A673 (cell line): ENCODE data around the gene CREBZF. TPM values are rescaled to one million over a fixed set of nuclear protein-coding genes. Genes with fewer than 3 reads are reported as not detected.

Experiments
- BruUV-seq: library from RNA; stranded (reverse); fragments of 400-500 nt; replicated peaks from 2 replicates; lab custom pipeline; 2021; lab: Mats Ljungman, UMichigan
- CTCF ChIA-PET: fragments of 300-600 bp; sonication (Branson Sonifier 250); formaldehyde crosslinking; loops from one replicate; lab custom pipeline; 2022; ENCODE audit warnings: antibody characterized with exemption; lab: Charles Lee
- POLR2A ChIA-PET: fragments of 300-600 bp; sonication (Branson Sonifier 250); formaldehyde crosslinking; loops from one replicate; lab custom pipeline; 2022; ENCODE audit warnings: antibody characterized with exemption; ENCODE audit not compliant: low non-redundant PET; lab: Charles Lee
- DNase-seq: peaks from one replicate; pipeline ENCODE4 v3.0.0-alpha.2; 2015; ENCODE audit warnings: low spot score
- H3K27ac ChIP-seq: fragments of 200-600 bp; sonication (generic); 2 replicates; pipeline ENCODE4 v1.5.1; 2016; ENCODE audit warnings: mixed run types, low read depth, mild to moderate bottlenecking, mixed read lengths, antibody characterized with exemption, low read length; ENCODE audit not compliant: poor library complexity, severe bottlenecking
- H3K27me3 ChIP-seq: fragments of 200-600 bp; sonication (generic); replicated peaks from 2 replicates; pipeline ENCODE4 v1.6.1; 2017; ENCODE audit warnings: mixed run types, low read depth, mild to moderate bottlenecking, mixed read lengths, antibody characterized with exemption, low read length; ENCODE audit not compliant: insufficient read depth, poor library complexity
- H3K36me3 ChIP-seq: fragments of 200-600 bp; sonication (generic); 2 replicates; pipeline ENCODE4 v1.6.1; 2016; ENCODE audit warnings: mixed run types, mild to moderate bottlenecking, mixed read lengths, antibody characterized with exemption, low read length; ENCODE audit not compliant: insufficient read depth, poor library complexity, severe bottlenecking
- H3K4me1 ChIP-seq: fragments of 200-600 bp; sonication (generic); 2 replicates; pipeline ENCODE4 v1.6.1; 2017; ENCODE audit warnings: mixed run types, mild to moderate bottlenecking, mixed read lengths, antibody characterized with exemption, low read length; ENCODE audit not compliant: insufficient read depth, poor library complexity, severe bottlenecking
- H3K4me3 ChIP-seq: fragments of 200-600 bp; sonication (generic); 2 replicates; pipeline ENCODE4 v1.5.1; 2016; ENCODE audit warnings: low read depth, mixed run types, mild to moderate bottlenecking, mixed read lengths, low read length; ENCODE audit not compliant: poor library complexity, severe bottlenecking
- H3K9me3 ChIP-seq: fragments of 200-600 bp; sonication (generic); 2 replicates; pipeline ENCODE4 v1.6.1; 2016; ENCODE audit warnings: mixed run types, low read depth, mild to moderate bottlenecking, mixed read lengths, antibody characterized with exemption, low read length; ENCODE audit not compliant: poor library complexity, severe bottlenecking
- EZH2 ChIP-seq: fragments of 200-600 bp; sonication (generic); IDR thresholded peaks from 2 replicates; pipeline ENCODE4 v1.6.1; 2017; ENCODE audit warnings: borderline replicate concordance, low read depth, mild to moderate bottlenecking, mixed read lengths, antibody characterized with exemption, low read length; ENCODE audit not compliant: poor library complexity, severe bottlenecking
- intact Hi-C: fragments of 100-400 bp; cut with micrococcal nuclease; formaldehyde crosslinking; loops from one replicate; pipeline ENCODE4 v1.10.0; 2022; ENCODE audit not compliant: unreplicated experiment
- total RNA-seq: library from RNA; stranded (reverse); gene quantifications from 2 replicates; pipeline ENCODE4 v1.2.3, GENCODE V29; 2021
- TF ChIP-seq, protein P1 (sequence below): fragments of 300-800, 200-600 bp; sonication (generic); conservative IDR thresholded peaks from 2 replicates; pipeline ENCODE4 v1.5.1; 2017; ENCODE audit warnings: low read depth, mild to moderate bottlenecking, antibody characterized with exemption, low read length, moderate library complexity, mixed read lengths

Gene CREBZF
- total RNA-seq, 1 experiment from 2014 or later: 76.6 TPM

- DNase-seq: peak; percentile 93
- peak within 1 kb of the TSS; percentile 81 for H3K27ac ChIP-seq
- no TSS peak for BruUV-seq
- H3K9me3 ChIP-seq: no peaks in the 10 kb centered on the region
- no peak for TF ChIP-seq EZH2
- TF ChIP-seq, protein P1, sequence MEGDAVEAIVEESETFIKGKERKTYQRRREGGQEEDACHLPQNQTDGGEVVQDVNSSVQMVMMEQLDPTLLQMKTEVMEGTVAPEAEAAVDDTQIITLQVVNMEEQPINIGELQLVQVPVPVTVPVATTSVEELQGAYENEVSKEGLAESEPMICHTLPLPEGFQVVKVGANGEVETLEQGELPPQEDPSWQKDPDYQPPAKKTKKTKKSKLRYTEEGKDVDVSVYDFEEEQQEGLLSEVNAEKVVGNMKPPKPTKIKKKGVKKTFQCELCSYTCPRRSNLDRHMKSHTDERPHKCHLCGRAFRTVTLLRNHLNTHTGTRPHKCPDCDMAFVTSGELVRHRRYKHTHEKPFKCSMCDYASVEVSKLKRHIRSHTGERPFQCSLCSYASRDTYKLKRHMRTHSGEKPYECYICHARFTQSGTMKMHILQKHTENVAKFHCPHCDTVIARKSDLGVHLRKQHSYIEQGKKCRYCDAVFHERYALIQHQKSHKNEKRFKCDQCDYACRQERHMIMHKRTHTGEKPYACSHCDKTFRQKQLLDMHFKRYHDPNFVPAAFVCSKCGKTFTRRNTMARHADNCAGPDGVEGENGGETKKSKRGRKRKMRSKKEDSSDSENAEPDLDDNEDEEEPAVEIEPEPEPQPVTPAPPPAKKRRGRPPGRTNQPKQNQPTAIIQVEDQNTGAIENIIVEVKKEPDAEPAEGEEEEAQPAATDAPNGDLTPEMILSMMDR: no peak
- intact Hi-C loops: no loop called here
- peaks cover 15% of the 10 kb centered on the region for H3K4me1 ChIP-seq
- ChIA-PET POLR2A (interaction anchor here (0.6 to 0.7 kb wide), 3 partner anchors 8 to 353 kb away, joined by 3 to 5 read pairs (median 4); no protein-coding TSS in a partner anchor), CTCF (interaction anchor here (0.5 kb wide), 1 partner anchor 541 kb away, joined by 5 read pairs; no protein-coding TSS in a partner anchor)
- no peaks in the 10 kb centered on the region for H3K36me3 ChIP-seq
- peak within 1 kb of the TSS; percentile 67 for H3K4me3 ChIP-seq
- H3K27me3 ChIP-seq: peaks cover 9% of the 10 kb centered on the region
Measured at GRCh38 chr11:85647604-85648299, 17.2 kb downstream of the CREBZF start, which contains the start of gene TMEM126A. TMEM126A (plus strand) TSS chr11:85647967; CDS start chr11:85650256, 2,289 bp downstream.

DNA sequence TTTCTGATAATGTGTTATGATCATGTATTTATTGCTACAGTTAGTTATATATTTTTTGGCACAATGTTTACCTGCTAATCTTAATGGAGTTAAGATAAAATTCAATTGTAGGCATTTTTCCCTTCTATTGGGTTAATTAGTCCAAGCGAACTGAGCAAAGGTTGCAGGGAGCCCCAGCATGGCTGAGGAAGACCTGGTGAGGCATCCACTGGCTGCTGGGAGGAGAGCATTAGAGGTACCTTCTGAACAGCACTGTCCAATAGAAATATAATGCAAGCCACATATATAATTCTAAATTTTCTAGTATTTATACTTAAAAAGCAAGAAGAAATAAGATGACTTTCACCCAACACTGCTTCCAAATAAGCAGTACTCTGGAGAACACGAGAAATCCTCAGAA lies 17.9 kb downstream of the CREBZF start:
- intact Hi-C loops: no loop called here
- H3K27ac ChIP-seq: peak overlapping the region; percentile 81
- POLR2A ChIA-PET: interaction anchor here (0.6 to 0.7 kb wide), 3 partner anchors 9 to 353 kb away, joined by 3 to 5 read pairs (median 4); no protein-coding TSS in a partner anchor

GRCh38 chr11:85643191-85643614 lies 21.7 kb downstream of the CREBZF start:
- no TSS peak for BruUV-seq
- DNase-seq: peak; percentile 51

More for the DNA sequence above, 17.9 kb downstream of the CREBZF start:
- no peaks in the 10 kb centered on the region for H3K9me3 ChIP-seq
- CTCF ChIA-PET: no interaction called here
- H3K4me3 ChIP-seq: peak overlapping the region; percentile 67
- no peaks in the 10 kb centered on the region for H3K36me3 ChIP-seq
- no peak for DNase-seq
- no peak for TF ChIP-seq EZH2
- TF ChIP-seq, protein P1: no peak
- no TSS peak for BruUV-seq
- peaks cover 15% of the 10 kb centered on the region for H3K4me1 ChIP-seq
- peaks cover 9% of the 10 kb centered on the region for H3K27me3 ChIP-seq

More at GRCh38 chr11:85643191-85643614, 21.7 kb downstream of the CREBZF start:
- no peaks in the 10 kb centered on the region for H3K36me3 ChIP-seq
- intact Hi-C loops: no loop called here
- no peaks in the 10 kb centered on the region for H3K9me3 ChIP-seq
- H3K4me3 ChIP-seq: no peak overlapping the region
- peaks cover 15% of the 10 kb centered on the region for H3K4me1 ChIP-seq
- ChIA-PET CTCF (no interaction called here), POLR2A (no interaction called here)
- no peak for TF ChIP-seq EZH2
- TF ChIP-seq, protein P1: no peak
- H3K27me3 ChIP-seq: peaks cover 9% of the 10 kb centered on the region
- no peak overlapping the region for H3K27ac ChIP-seq
